H1 (cell line): ENCODE measurements around the gene NRTN.

Source experiments
- POLR2A ChIP-seq, 2 experiments: IDR thresholded peaks; 1 replicate in 1 of 2; 2 replicates in 1 of 2; pipeline ENCODE4 v1.6.1; 2011; ENCODE audit warnings: low read depth in 2 of 2, low read length in 2 of 2, mild to moderate bottlenecking in 2 of 2; ENCODE audit errors: control extremely low read depth in 1 of 2
- RAD21 ChIP-seq, 2 experiments: IDR thresholded peaks in 1 of 2; conservative IDR thresholded peaks in 1 of 2; 2 replicates each; pipeline ENCODE4 v1.6.1; 2011; ENCODE audit warnings: low read depth in 2 of 2, low read length in 2 of 2, improper control_type of control experiment in 1 of 2, inconsistent platforms in 1 of 2, mild to moderate bottlenecking in 1 of 2, moderate library complexity in 1 of 2
- RBBP5 ChIP-seq: IDR thresholded peaks from 2 replicates; pipeline ENCODE4 v1.7.1; 2012; ENCODE audit warnings: low read depth, mild to moderate bottlenecking, inconsistent platforms, low read length, moderate library complexity, borderline replicate concordance
- RFX5 ChIP-seq: IDR thresholded peaks from 2 replicates; pipeline ENCODE4 v1.6.1; 2011; ENCODE audit warnings: low read depth, low read length, improper control_type of control experiment, borderline replicate concordance
- SIN3A ChIP-seq, 2 experiments: IDR thresholded peaks in 1 of 2; conservative IDR thresholded peaks in 1 of 2; 2 replicates each; pipeline ENCODE4 v1.6.1; 2011 to 2012; ENCODE audit warnings: low read length in 2 of 2, improper control_type of control experiment in 1 of 2, low read depth in 1 of 2, mild to moderate bottlenecking in 1 of 2
- YY1 ChIP-seq: IDR thresholded peaks from 2 replicates; pipeline ENCODE4 v1.6.1; 2011; ENCODE audit warnings: low read depth, mild to moderate bottlenecking, low read length
- TF ChIP-seq, protein P1 (sequence below), 3 experiments: IDR thresholded peaks; 1 replicate in 2 of 3; 2 replicates in 1 of 3; pipeline versions ENCODE4 v1.5.1 to v1.6.1; 2011; ENCODE audit warnings: low read length in 3 of 3, mild to moderate bottlenecking in 3 of 3, inconsistent platforms in 2 of 3, low read depth in 1 of 3, moderate library complexity in 1 of 3; ENCODE audit not compliant: insufficient read depth in 1 of 3; ENCODE audit errors: control extremely low read depth in 1 of 3

- TF ChIP-seq, protein P1, sequence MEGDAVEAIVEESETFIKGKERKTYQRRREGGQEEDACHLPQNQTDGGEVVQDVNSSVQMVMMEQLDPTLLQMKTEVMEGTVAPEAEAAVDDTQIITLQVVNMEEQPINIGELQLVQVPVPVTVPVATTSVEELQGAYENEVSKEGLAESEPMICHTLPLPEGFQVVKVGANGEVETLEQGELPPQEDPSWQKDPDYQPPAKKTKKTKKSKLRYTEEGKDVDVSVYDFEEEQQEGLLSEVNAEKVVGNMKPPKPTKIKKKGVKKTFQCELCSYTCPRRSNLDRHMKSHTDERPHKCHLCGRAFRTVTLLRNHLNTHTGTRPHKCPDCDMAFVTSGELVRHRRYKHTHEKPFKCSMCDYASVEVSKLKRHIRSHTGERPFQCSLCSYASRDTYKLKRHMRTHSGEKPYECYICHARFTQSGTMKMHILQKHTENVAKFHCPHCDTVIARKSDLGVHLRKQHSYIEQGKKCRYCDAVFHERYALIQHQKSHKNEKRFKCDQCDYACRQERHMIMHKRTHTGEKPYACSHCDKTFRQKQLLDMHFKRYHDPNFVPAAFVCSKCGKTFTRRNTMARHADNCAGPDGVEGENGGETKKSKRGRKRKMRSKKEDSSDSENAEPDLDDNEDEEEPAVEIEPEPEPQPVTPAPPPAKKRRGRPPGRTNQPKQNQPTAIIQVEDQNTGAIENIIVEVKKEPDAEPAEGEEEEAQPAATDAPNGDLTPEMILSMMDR (IDR thresholded peaks at IDR 0.05; ENCODE audit: control extremely low read depth in 1 of 3, insufficient read depth in 1 of 3, low read depth in 1 of 3, low read length in 3 of 3), result no peak
- TF ChIP-seq RBBP5, result no peak
- TF ChIP-seq RAD21 (IDR thresholded peaks at IDR 0.05 in 1 of 2, conservative IDR thresholded peaks at IDR 0.05 in 1 of 2; ENCODE audit: low read depth in 2 of 2, low read length in 2 of 2), result no peak
- TF ChIP-seq POLR2A (IDR thresholded peaks at IDR 0.05; ENCODE audit: control extremely low read depth in 1 of 2, low read depth in 2 of 2, low read length in 2 of 2), result no peak
- no peak for TF ChIP-seq SIN3A (conservative IDR thresholded peaks at IDR 0.05 in 1 of 2, IDR thresholded peaks at IDR 0.05 in 1 of 2; ENCODE audit: low read depth in 1 of 2, low read length in 2 of 2)
- TF ChIP-seq RFX5, result no peak
- no peak for TF ChIP-seq YY1
These were observed 20.3 kb downstream of the NRTN start for GRCh38 chr19:5825178-5825577.
